Cardiac septum (tissue), 1 donor: ENCODE data around the gene EPS8L3. TPM values are rescaled to one million over a fixed set of nuclear protein-coding genes. Genes with fewer than 3 reads are reported as not detected.
"Not testable (repeated sequence)": the region's sequence is repeated elsewhere in the genome, so short reads cannot be mapped to it uniquely, and the experiment has no call there.

Experiments used
- DNase-seq: peaks from one replicate; pipeline ENCODE4 v3.0.0-alpha.2; 2020; ENCODE audit warnings: low spot score
- intact Hi-C: fragments of 100-400 bp; cut with DNase I; formaldehyde crosslinking; loops from one replicate; pipeline ENCODE4 v1.14.0; 2022
- total RNA-seq: library from RNA; stranded (reverse); fragmentation: NEBNext Ultra II Directional; extraction: Animal tissue kit (Norgen Biotek cat#: 25700); gene quantifications from one replicate; pipeline ENCODE4 v1.2.1, GENCODE V29; 2021
- donor health status: DM: no; HTN: no; CAD: no.

EPS8L3 gene
- total RNA-seq, 1 donor from 2014 or later, result not detected

- intact Hi-C loops, result loop anchor here (5.0 kb wide), 1 partner anchor 112 kb away; the partner anchor contains the start of gene GSTM4
- DNase-seq, result peak; percentile 26
These were observed 5.8 kb upstream of the EPS8L3 start for GRCh38 chr1:109769330-109770078.

- DNase-seq, result peak; percentile 55
- intact Hi-C loops, result no loop called here
These were observed 5.1 kb upstream of the EPS8L3 start for GRCh38 chr1:109768820-109769219.

GRCh38 chr1:109768335-109768650 lies 4.6 kb upstream of the EPS8L3 start:
- no peak for DNase-seq
- intact Hi-C loops, result no loop called here

GRCh38 chr1:109767637-109768334 lies 4.1 kb upstream of the EPS8L3 start:
- intact Hi-C loops, result no loop called here
- peak; percentile 68 for DNase-seq

- DNase-seq, result peak; percentile 59
- intact Hi-C loops, result not testable (repeated sequence)
These were observed 3.4 kb upstream of the EPS8L3 start for GRCh38 chr1:109766991-109767636.

- DNase-seq, result peak; percentile 51
- intact Hi-C loops, result no loop called here
These were observed 2.3 kb upstream of the EPS8L3 start for GRCh38 chr1:109765896-109766615.

- intact Hi-C loops, result no loop called here
- peak; percentile 22 for DNase-seq
These were observed 1.7 kb upstream of the EPS8L3 start for GRCh38 chr1:109765483-109765815.

- peak; percentile 59 for DNase-seq
- intact Hi-C loops, result no loop called here
These were observed 1.1 kb upstream of the EPS8L3 start for GRCh38 chr1:109764561-109765482.

GRCh38 chr1:109762821-109763645 lies 690 bp downstream of the EPS8L3 start:
- DNase-seq, result peak; percentile 70
- intact Hi-C loops, result no loop called here

GRCh38 chr1:109762039-109762585 lies 1.6 kb downstream of the EPS8L3 start:
- intact Hi-C loops, result no loop called here
- no peak for DNase-seq

- peak; percentile 58 for DNase-seq
- intact Hi-C loops, result no loop called here
These were observed 2.3 kb downstream of the EPS8L3 start for GRCh38 chr1:109761227-109762038.

- intact Hi-C loops, result no loop called here
- no peak for DNase-seq
These were observed 3.0 kb downstream of the EPS8L3 start for GRCh38 chr1:109760581-109761226.

- intact Hi-C loops, result no loop called here
- DNase-seq, result no peak
These were observed 4.0 kb downstream of the EPS8L3 start for GRCh38 chr1:109759513-109760334.

GRCh38 chr1:109757936-109758786 lies 5.6 kb downstream of the EPS8L3 start:
- intact Hi-C loops, result no loop called here
- no peak for DNase-seq
